Measurements from ENCODE around the gene RTRAF. TPM values are rescaled to one million over a fixed set of nuclear protein-coding genes. Genes with fewer than 3 reads are reported as not detected.

RTRAF gene
- total and polyA plus RNA-seq, 4 donors: 97.7 to 205 (median 168) TPM

DNA sequence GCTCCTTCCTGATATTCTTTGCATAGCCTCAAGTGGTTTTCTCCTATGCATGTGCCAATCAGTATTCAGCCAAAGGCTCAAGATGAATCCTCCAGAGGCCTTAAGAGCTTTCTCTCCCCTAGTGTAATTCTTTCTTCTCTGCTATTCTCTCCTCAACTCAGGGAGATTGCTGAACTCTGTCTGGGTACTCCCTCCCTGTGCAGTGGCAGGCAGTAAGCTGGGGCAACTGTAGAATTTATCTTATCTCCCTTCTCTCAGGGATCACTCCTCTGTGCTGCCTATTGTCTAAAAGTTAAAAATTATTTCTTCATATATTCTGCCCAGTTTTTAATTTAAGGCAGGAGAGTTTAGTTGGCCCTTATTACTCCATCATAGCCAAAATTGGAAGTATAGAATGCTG lies 28.5 kb upstream of the RTRAF start:
- Histone ChIP-seq H3K36me3 (ENCODE audit: control insufficient read depth, insufficient read depth, low read length) (no peaks in the 10 kb centered on the region), H3K4me3 (ENCODE audit: low read depth, low read length) (no peak overlapping the region), H3K27ac (ENCODE audit: low read depth, low read length) (no peak overlapping the region), H3K27me3 (ENCODE audit: control insufficient read depth, insufficient read depth, low read length) (no peaks in the 10 kb centered on the region), H3K9me3 (ENCODE audit: control insufficient read depth, insufficient read depth, low read length) (no peaks in the 10 kb centered on the region), H3K4me1 (ENCODE audit: control insufficient read depth, insufficient read depth, low read length) (no peaks in the 10 kb centered on the region)
- no peak for DNase-seq (ENCODE audit: low read depth in 4 of 6, low spot score in 6 of 6)

GRCh38 chr14:51962711-51963110 lies 26.6 kb upstream of the RTRAF start:
- no peaks in the 10 kb centered on the region for H3K36me3 ChIP-seq (ENCODE audit: control insufficient read depth, insufficient read depth, low read length)
- DNase-seq (ENCODE audit: low read depth in 4 of 6, low spot score in 6 of 6): peak in 1 of 6 donors; percentile 56
- no peak overlapping the region for H3K4me3 ChIP-seq (ENCODE audit: low read depth, low read length)
- H3K4me1 ChIP-seq (ENCODE audit: control insufficient read depth, insufficient read depth, low read length): no peaks in the 10 kb centered on the region
- H3K27me3 ChIP-seq (ENCODE audit: control insufficient read depth, insufficient read depth, low read length): no peaks in the 10 kb centered on the region
- H3K27ac ChIP-seq (ENCODE audit: low read depth, low read length): peak overlapping the region; percentile 89
- 83% methylated on average over 1 of the region's 3 CpGs for WGBS (ENCODE audit: insufficient coverage)
- H3K9me3 ChIP-seq (ENCODE audit: control insufficient read depth, insufficient read depth, low read length): no peaks in the 10 kb centered on the region

- no CpG with 5 or more reads among the region's 4 CpGs for WGBS (ENCODE audit: insufficient coverage)
- Histone ChIP-seq H3K4me1 (ENCODE audit: control insufficient read depth, insufficient read depth, low read length) (no peaks in the 10 kb centered on the region), H3K27me3 (ENCODE audit: control insufficient read depth, insufficient read depth, low read length) (no peaks in the 10 kb centered on the region), H3K36me3 (ENCODE audit: control insufficient read depth, insufficient read depth, low read length) (no peaks in the 10 kb centered on the region), H3K4me3 (ENCODE audit: low read depth, low read length) (no peak overlapping the region), H3K9me3 (ENCODE audit: control insufficient read depth, insufficient read depth, low read length) (no peaks in the 10 kb centered on the region), H3K27ac (ENCODE audit: low read depth, low read length) (peak overlapping the region; percentile 89)
- peak in 4 of 6 donors; percentile 17 to 87 (median 48) for DNase-seq (ENCODE audit: low read depth in 4 of 6, low spot score in 6 of 6)
These were observed 26.1 kb upstream of the RTRAF start for GRCh38 chr14:51963286-51963685.

- Histone ChIP-seq H3K9me3 (ENCODE audit: control insufficient read depth, insufficient read depth, low read length) (no peaks in the 10 kb centered on the region), H3K36me3 (ENCODE audit: control insufficient read depth, insufficient read depth, low read length) (no peaks in the 10 kb centered on the region), H3K4me1 (ENCODE audit: control insufficient read depth, insufficient read depth, low read length) (peaks cover 10% of the 10 kb centered on the region), H3K27me3 (ENCODE audit: control insufficient read depth, insufficient read depth, low read length) (no peaks in the 10 kb centered on the region), H3K4me3 (ENCODE audit: low read depth, low read length) (no peak overlapping the region), H3K27ac (ENCODE audit: low read depth, low read length) (no peak overlapping the region)
- DNase-seq (ENCODE audit: low read depth in 4 of 6, low spot score in 6 of 6): no peak
- WGBS (ENCODE audit: insufficient coverage): 100% methylated on average over 1 of the region's 2 CpGs
These were observed 21.8 kb upstream of the RTRAF start for GRCh38 chr14:51967521-51967920.

- Histone ChIP-seq H3K27ac (ENCODE audit: low read depth, low read length) (peak overlapping the region; percentile 65), H3K9me3 (ENCODE audit: control insufficient read depth, insufficient read depth, low read length) (no peaks in the 10 kb centered on the region), H3K4me3 (ENCODE audit: low read depth, low read length) (no peak overlapping the region), H3K27me3 (ENCODE audit: control insufficient read depth, insufficient read depth, low read length) (no peaks in the 10 kb centered on the region), H3K36me3 (ENCODE audit: control insufficient read depth, insufficient read depth, low read length) (no peaks in the 10 kb centered on the region), H3K4me1 (ENCODE audit: control insufficient read depth, insufficient read depth, low read length) (peaks cover 10% of the 10 kb centered on the region)
- 55% methylated on average over 5 of the region's 6 CpGs for WGBS (ENCODE audit: insufficient coverage)
- DNase-seq (ENCODE audit: low read depth in 4 of 6, low spot score in 6 of 6): peak in 2 of 6 donors; percentile 30 to 32
These were observed 19.4 kb upstream of the RTRAF start for GRCh38 chr14:51969852-51970540.

DNA sequence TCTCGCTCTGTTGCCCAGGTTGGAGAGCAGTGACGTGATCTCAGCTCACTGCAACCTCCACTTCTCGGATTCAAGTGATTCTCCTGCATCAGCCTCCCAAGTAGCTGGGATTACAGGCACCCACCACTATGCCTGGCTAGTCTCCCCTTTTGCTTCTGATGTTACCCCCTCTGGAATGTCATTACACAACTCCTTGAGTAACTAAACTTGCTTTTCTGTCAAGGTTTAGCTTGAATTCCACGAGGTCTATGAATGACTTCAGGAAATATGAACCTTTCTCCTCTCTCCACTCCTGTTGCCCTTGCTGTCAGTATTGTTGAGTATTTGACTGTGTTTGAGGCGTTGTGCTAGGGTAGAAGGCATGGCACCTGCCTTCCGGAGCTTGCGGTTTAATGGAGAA lies 16.8 kb upstream of the RTRAF start:
- no peaks in the 10 kb centered on the region for H3K36me3 ChIP-seq (ENCODE audit: control insufficient read depth, insufficient read depth, low read length)
- no peak overlapping the region for H3K27ac ChIP-seq (ENCODE audit: low read depth, low read length)
- WGBS (ENCODE audit: insufficient coverage): 97% methylated on average over 6 of the region's 7 CpGs
- DNase-seq (ENCODE audit: low read depth in 4 of 6, low spot score in 6 of 6): no peak
- no peaks in the 10 kb centered on the region for H3K9me3 ChIP-seq (ENCODE audit: control insufficient read depth, insufficient read depth, low read length)
- H3K4me3 ChIP-seq (ENCODE audit: low read depth, low read length): no peak overlapping the region
- H3K27me3 ChIP-seq (ENCODE audit: control insufficient read depth, insufficient read depth, low read length): no peaks in the 10 kb centered on the region
- H3K4me1 ChIP-seq (ENCODE audit: control insufficient read depth, insufficient read depth, low read length): peaks cover 10% of the 10 kb centered on the region

GRCh38 chr14:51977075-51977474 lies 12.3 kb upstream of the RTRAF start:
- 84% methylated on average over 2 of the region's 5 CpGs for WGBS (ENCODE audit: insufficient coverage)
- DNase-seq (ENCODE audit: low read depth in 4 of 6, low spot score in 6 of 6): no peak
- Histone ChIP-seq H3K27me3 (ENCODE audit: control insufficient read depth, insufficient read depth, low read length) (no peaks in the 10 kb centered on the region), H3K27ac (ENCODE audit: low read depth, low read length) (no peak overlapping the region), H3K4me1 (ENCODE audit: control insufficient read depth, insufficient read depth, low read length) (no peaks in the 10 kb centered on the region), H3K9me3 (ENCODE audit: control insufficient read depth, insufficient read depth, low read length) (no peaks in the 10 kb centered on the region), H3K4me3 (ENCODE audit: low read depth, low read length) (no peak overlapping the region), H3K36me3 (ENCODE audit: control insufficient read depth, insufficient read depth, low read length) (no peaks in the 10 kb centered on the region)

GRCh38 chr14:51978681-51979085 lies 10.7 kb upstream of the RTRAF start:
- Histone ChIP-seq H3K27me3 (ENCODE audit: control insufficient read depth, insufficient read depth, low read length) (no peaks in the 10 kb centered on the region), H3K36me3 (ENCODE audit: control insufficient read depth, insufficient read depth, low read length) (no peaks in the 10 kb centered on the region), H3K4me1 (ENCODE audit: control insufficient read depth, insufficient read depth, low read length) (no peaks in the 10 kb centered on the region), H3K27ac (ENCODE audit: low read depth, low read length) (no peak overlapping the region), H3K9me3 (ENCODE audit: control insufficient read depth, insufficient read depth, low read length) (no peaks in the 10 kb centered on the region), H3K4me3 (ENCODE audit: low read depth, low read length) (no peak overlapping the region)
- 20% methylated on average over 1 of the region's 2 CpGs for WGBS (ENCODE audit: insufficient coverage)
- DNase-seq (ENCODE audit: low read depth in 4 of 6, low spot score in 6 of 6): no peak

- WGBS (ENCODE audit: insufficient coverage): 14% methylated on average over 15 of the region's 17 CpGs
- Histone ChIP-seq H3K27ac (ENCODE audit: low read depth, low read length) (no peak overlapping the region), H3K4me3 (ENCODE audit: low read depth, low read length) (no peak overlapping the region), H3K9me3 (ENCODE audit: control insufficient read depth, insufficient read depth, low read length) (no peaks in the 10 kb centered on the region), H3K4me1 (ENCODE audit: control insufficient read depth, insufficient read depth, low read length) (no peaks in the 10 kb centered on the region), H3K36me3 (ENCODE audit: control insufficient read depth, insufficient read depth, low read length) (no peaks in the 10 kb centered on the region), H3K27me3 (ENCODE audit: control insufficient read depth, insufficient read depth, low read length) (no peaks in the 10 kb centered on the region)
- DNase-seq (ENCODE audit: low read depth in 4 of 6, low spot score in 6 of 6): peak; percentile 81 to 96 (median 85)
These were observed 10.1 kb upstream of the RTRAF start for GRCh38 chr14:51979088-51979709.

GRCh38 chr14:51981218-51981854 lies 8.0 kb upstream of the RTRAF start:
- H3K27me3 ChIP-seq (ENCODE audit: control insufficient read depth, insufficient read depth, low read length): no peaks in the 10 kb centered on the region
- no peaks in the 10 kb centered on the region for H3K36me3 ChIP-seq (ENCODE audit: control insufficient read depth, insufficient read depth, low read length)
- 98% methylated on average over 3 of the region's 4 CpGs for WGBS (ENCODE audit: insufficient coverage)
- no peak overlapping the region for H3K27ac ChIP-seq (ENCODE audit: low read depth, low read length)
- DNase-seq (ENCODE audit: low read depth in 4 of 6, low spot score in 6 of 6): no peak
- H3K9me3 ChIP-seq (ENCODE audit: control insufficient read depth, insufficient read depth, low read length): no peaks in the 10 kb centered on the region
- no peak overlapping the region for H3K4me3 ChIP-seq (ENCODE audit: low read depth, low read length)
- no peaks in the 10 kb centered on the region for H3K4me1 ChIP-seq (ENCODE audit: control insufficient read depth, insufficient read depth, low read length)
